A549 (cell line): Measurements from ENCODE around the gene BEST2. TPM values are rescaled to one million over a fixed set of nuclear protein-coding genes. Genes with fewer than 3 reads are reported as not detected.

Experiments
- BHLHE40 ChIP-seq: IDR thresholded peaks from 2 replicates; pipeline ENCODE4 v1.6.1; 2012; ENCODE audit warnings: low read depth, low read length, inconsistent platforms
- CBX2 ChIP-seq: fragments of 200-600 bp; sonication (generic); IDR thresholded peaks from 2 replicates; pipeline ENCODE4 v1.6.1; 2016; ENCODE audit warnings: low read depth, mild to moderate bottlenecking, borderline replicate concordance
- CBX8 ChIP-seq: fragments of 200-600 bp; sonication (generic); IDR thresholded peaks from 2 replicates; pipeline ENCODE4 v1.6.1; 2016
- CHD2 ChIP-seq: fragments of 150-350 bp; IDR thresholded peaks from 2 replicates; pipeline ENCODE4 v1.6.1; 2014; ENCODE audit warnings: low read length; ENCODE audit not compliant: partially characterized antibody
- CHD4 ChIP-seq: fragments of 200-600 bp; sonication (generic); IDR thresholded peaks from 2 replicates; pipeline ENCODE4 v1.6.1; 2016; ENCODE audit warnings: antibody characterized with exemption, mild to moderate bottlenecking, borderline replicate concordance
- EHF ChIP-seq: fragments of 250-450 bp; sonication (Bioruptor Pico); IDR thresholded peaks from 2 replicates; pipeline ENCODE4 v1.5.0; 2020; ENCODE audit warnings: mild to moderate bottlenecking
- EHMT2 ChIP-seq: fragments of 200-600 bp; sonication (generic); IDR thresholded peaks from 2 replicates; pipeline ENCODE4 v1.6.1; 2016; ENCODE audit warnings: antibody characterized with exemption, low read depth, mild to moderate bottlenecking, moderate library complexity
- ESRRA ChIP-seq: fragments of 150-350 bp; IDR thresholded peaks from 2 replicates; pipeline ENCODE4 v1.6.1; 2014; ENCODE audit warnings: mild to moderate bottlenecking, low read length, borderline replicate concordance
- FOSB ChIP-seq: fragments of 250-450 bp; sonication (Bioruptor Pico); IDR thresholded peaks from 2 replicates; pipeline ENCODE4 v1.5.0; 2020; ENCODE audit warnings: mild to moderate bottlenecking, moderate library complexity
- FOSL2 ChIP-seq, 2 experiments: fragments of 450-650 bp in 1 of 2; fragments of >200 bp in 1 of 2; sonication (Bioruptor Twin) in 1 of 2; formaldehyde crosslinking; IDR thresholded peaks; 2 replicates each; pipeline versions ENCODE4 v1.5.0 to v1.6.1; 2016 to 2020; ENCODE audit warnings: mild to moderate bottlenecking in 1 of 2, moderate library complexity in 1 of 2
- GATA3 ChIP-seq: IDR thresholded peaks from 2 replicates; pipeline ENCODE4 v1.6.1; 2012; ENCODE audit warnings: borderline replicate concordance
- HDAC2 ChIP-seq: fragments of 200-600 bp; sonication (generic); IDR thresholded peaks from 2 replicates; pipeline ENCODE4 v1.6.1; 2016
- HEYL ChIP-seq: fragments of 250-450 bp; sonication (Bioruptor Pico); IDR thresholded peaks from 2 replicates; pipeline ENCODE4 v1.8.0; 2021; ENCODE audit warnings: mild to moderate bottlenecking, moderate library complexity
- HOXA7 ChIP-seq: fragments of 250-450 bp; sonication (Bioruptor Pico); IDR thresholded peaks from 2 replicates; pipeline ENCODE4 v1.5.0; 2020; ENCODE audit warnings: mild to moderate bottlenecking, moderate library complexity
- HOXB5 ChIP-seq: fragments of 250-450 bp; sonication (Bioruptor Pico); IDR thresholded peaks from 2 replicates; pipeline ENCODE4 v1.5.0; 2020; ENCODE audit warnings: mild to moderate bottlenecking, moderate library complexity
- JUNB ChIP-seq: fragments of >200 bp; sonication (Bioruptor Twin); formaldehyde crosslinking; IDR thresholded peaks from 2 replicates; pipeline ENCODE4 v1.6.1; 2016
- KDM1A ChIP-seq: fragments of 200-600 bp; sonication (generic); IDR thresholded peaks from 2 replicates; pipeline ENCODE4 v1.6.1; 2016; ENCODE audit warnings: low read depth, mild to moderate bottlenecking
- MAFK ChIP-seq: fragments of 450-650 bp; IDR thresholded peaks from 2 replicates; pipeline ENCODE4 v1.6.1; 2014; ENCODE audit not compliant: partially characterized antibody
- NPAS2 ChIP-seq: fragments of 250-450 bp; sonication (Bioruptor Pico); IDR thresholded peaks from 2 replicates; pipeline ENCODE4 v1.8.0; 2022; ENCODE audit warnings: mild to moderate bottlenecking, moderate library complexity, borderline replicate concordance
- NR3C1 ChIP-seq: fragments of >200 bp; sonication (Bioruptor Twin); formaldehyde crosslinking; IDR thresholded peaks from 3 replicates; pipeline ENCODE4 v1.6.1; 2017
- PHF8 ChIP-seq: fragments of 200-600 bp; sonication (generic); IDR thresholded peaks from 2 replicates; pipeline ENCODE4 v1.6.1; 2016; ENCODE audit warnings: low read depth, mild to moderate bottlenecking, antibody characterized with exemption, moderate library complexity, borderline replicate concordance
- RAD21 ChIP-seq, 2 experiments: fragments of >200 bp in 1 of 2; sonication (Bioruptor Twin) in 1 of 2; formaldehyde crosslinking in 1 of 2; IDR thresholded peaks in 1 of 2; conservative IDR thresholded peaks in 1 of 2; 2 replicates in 1 of 2; 3 replicates in 1 of 2; pipeline ENCODE4 v1.6.1; 2012 to 2018; ENCODE audit warnings: inconsistent platforms in 1 of 2
- RCOR1 ChIP-seq: fragments of 150-350 bp; IDR thresholded peaks from 2 replicates; pipeline ENCODE4 v1.6.1; 2014; ENCODE audit warnings: antibody characterized with exemption, low read length, low read depth
- RNF2 ChIP-seq: fragments of 200-600 bp; sonication (generic); IDR thresholded peaks from 2 replicates; pipeline ENCODE4 v1.6.1; 2016; ENCODE audit warnings: low read depth, mild to moderate bottlenecking, antibody characterized with exemption, moderate library complexity, borderline replicate concordance
- SMC3 ChIP-seq: fragments of >200 bp; sonication (Bioruptor Twin); formaldehyde crosslinking; IDR thresholded peaks from 3 replicates; pipeline ENCODE4 v1.6.1; 2018; ENCODE audit warnings: inconsistent platforms
- TFCP2L1 ChIP-seq: fragments of 250-450 bp; sonication (Bioruptor Pico); IDR thresholded peaks from 2 replicates; pipeline ENCODE4 v1.5.0; 2021; ENCODE audit warnings: mild to moderate bottlenecking
- TP53 ChIP-seq: fragments of 250-450 bp; sonication (Bioruptor Pico); IDR thresholded peaks from 2 replicates; pipeline ENCODE4 v1.5.0; 2021; ENCODE audit warnings: mild to moderate bottlenecking, moderate library complexity
- USF2 ChIP-seq: fragments of 450-650 bp; IDR thresholded peaks from 2 replicates; pipeline ENCODE4 v1.6.1; 2014; ENCODE audit warnings: antibody characterized with exemption
- ZC3H11A ChIP-seq: fragments of 450-650 bp; IDR thresholded peaks from 2 replicates; pipeline ENCODE4 v1.6.1; 2014; ENCODE audit warnings: antibody characterized with exemption, mild to moderate bottlenecking
- ZFP36 ChIP-seq: fragments of 450-650 bp; IDR thresholded peaks from 2 replicates; pipeline ENCODE4 v1.6.1; 2014; ENCODE audit warnings: borderline replicate concordance; ENCODE audit not compliant: partially characterized antibody
- ZNF302 ChIP-seq: fragments of 250-450 bp; sonication (Bioruptor Pico); IDR thresholded peaks from 2 replicates; pipeline ENCODE4 v1.9.0; 2021; ENCODE audit warnings: inconsistent platforms, mild to moderate bottlenecking, moderate library complexity
- ZSCAN20 ChIP-seq: fragments of 250-450 bp; sonication (Bioruptor Pico); IDR thresholded peaks from 2 replicates; pipeline ENCODE4 v1.8.0; 2022; ENCODE audit warnings: mild to moderate bottlenecking, moderate library complexity
- polyA plus RNA-seq, 4 experiments: library from polyadenylated mRNA; depleted of rRNA in 3 of 4; stranded (reverse); fragments of >200 nt; fragmentation: RNase III in 1 of 4; extraction: RNeasy Plus Mini Kit Qiagen cat#74134 plus additional on column Dnase treatment in 1 of 4; gene quantifications; 2 replicates in 3 of 4; 3 replicates in 1 of 4; pipeline ENCODE4 v1.2.3, GENCODE V29; 2011 to 2017
- TF ChIP-seq, protein P1 (sequence below): IDR thresholded peaks from 2 replicates; pipeline ENCODE4 v1.6.1; 2012; ENCODE audit warnings: low read depth, borderline replicate concordance
- TF ChIP-seq, protein P2 (sequence below): IDR thresholded peaks from 2 replicates; pipeline ENCODE4 v1.6.1; 2012
- TF ChIP-seq, protein P3 (sequence below): fragments of >200 bp; sonication (Bioruptor Twin); formaldehyde crosslinking; IDR thresholded peaks from 2 replicates; pipeline ENCODE4 v1.6.1; 2016
- TF ChIP-seq, protein P4 (sequence below): fragments of 200-600 bp; sonication (generic); IDR thresholded peaks from 2 replicates; pipeline ENCODE4 v1.6.1; 2016; ENCODE audit warnings: antibody characterized with exemption, mild to moderate bottlenecking, moderate library complexity
- TF ChIP-seq, protein P5 (sequence below): fragments of >200 bp; sonication (Bioruptor Twin); formaldehyde crosslinking; IDR thresholded peaks from 3 replicates; pipeline ENCODE4 v1.6.1; 2016

BEST2 gene
- polyA plus RNA-seq, 2 of the 4 experiments (the other 2 are of a cell fraction), result not detected

- peak; percentile 70 for TF ChIP-seq PHF8
- peak; percentile 39 for TF ChIP-seq CHD2
- no peak for TF ChIP-seq ZNF302 (CRISPR knock-in tag)
- no peak for TF ChIP-seq FOSB (CRISPR knock-in tag)
- TF ChIP-seq HEYL, result no peak
- peak; percentile 80 for TF ChIP-seq HOXA7 (CRISPR knock-in tag)
- no peak for TF ChIP-seq RCOR1
- TF ChIP-seq, protein P1, sequence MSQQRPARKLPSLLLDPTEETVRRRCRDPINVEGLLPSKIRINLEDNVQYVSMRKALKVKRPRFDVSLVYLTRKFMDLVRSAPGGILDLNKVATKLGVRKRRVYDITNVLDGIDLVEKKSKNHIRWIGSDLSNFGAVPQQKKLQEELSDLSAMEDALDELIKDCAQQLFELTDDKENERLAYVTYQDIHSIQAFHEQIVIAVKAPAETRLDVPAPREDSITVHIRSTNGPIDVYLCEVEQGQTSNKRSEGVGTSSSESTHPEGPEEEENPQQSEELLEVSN, result no peak; the same call in 1 of the 2 replicates
- TF ChIP-seq HDAC2, result no peak
- TF ChIP-seq ZFP36, result no peak
- TF ChIP-seq EHMT2, result no peak
- no peak for TF ChIP-seq EHF (CRISPR knock-in tag)
- no peak for TF ChIP-seq USF2
- no peak for TF ChIP-seq ZSCAN20 (CRISPR knock-in tag)
- no peak for TF ChIP-seq CBX2
- TF ChIP-seq HOXB5, result peak; percentile 39; the same call in 1 of the 2 replicates
- TF ChIP-seq JUNB, result no peak
- TF ChIP-seq KDM1A, result no peak
- TF ChIP-seq CBX8, result no peak
- TF ChIP-seq, protein P2, sequence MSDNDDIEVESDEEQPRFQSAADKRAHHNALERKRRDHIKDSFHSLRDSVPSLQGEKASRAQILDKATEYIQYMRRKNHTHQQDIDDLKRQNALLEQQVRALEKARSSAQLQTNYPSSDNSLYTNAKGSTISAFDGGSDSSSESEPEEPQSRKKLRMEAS, result peak; percentile 63
- no peak for TF ChIP-seq BHLHE40
- TF ChIP-seq RNF2, result no peak
- peak; percentile 96 for TF ChIP-seq TFCP2L1 (CRISPR knock-in tag)
- TF ChIP-seq, protein P3, sequence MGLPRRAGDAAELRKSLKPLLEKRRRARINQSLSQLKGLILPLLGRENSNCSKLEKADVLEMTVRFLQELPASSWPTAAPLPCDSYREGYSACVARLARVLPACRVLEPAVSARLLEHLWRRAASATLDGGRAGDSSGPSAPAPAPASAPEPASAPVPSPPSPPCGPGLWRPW, result no peak
- TF ChIP-seq TP53 (CRISPR knock-in tag), result no peak
- no peak for TF ChIP-seq SMC3
- no peak for TF ChIP-seq NR3C1
- TF ChIP-seq ESRRA, result no peak
- TF ChIP-seq ZC3H11A, result no peak
- no peak; a peak in 1 of 5 replicates for TF ChIP-seq RAD21 (conservative IDR thresholded peaks at IDR 0.05 in 1 of 2, IDR thresholded peaks at IDR 0.05 in 1 of 2)
- TF ChIP-seq MAFK, result no peak
- TF ChIP-seq, protein P4, sequence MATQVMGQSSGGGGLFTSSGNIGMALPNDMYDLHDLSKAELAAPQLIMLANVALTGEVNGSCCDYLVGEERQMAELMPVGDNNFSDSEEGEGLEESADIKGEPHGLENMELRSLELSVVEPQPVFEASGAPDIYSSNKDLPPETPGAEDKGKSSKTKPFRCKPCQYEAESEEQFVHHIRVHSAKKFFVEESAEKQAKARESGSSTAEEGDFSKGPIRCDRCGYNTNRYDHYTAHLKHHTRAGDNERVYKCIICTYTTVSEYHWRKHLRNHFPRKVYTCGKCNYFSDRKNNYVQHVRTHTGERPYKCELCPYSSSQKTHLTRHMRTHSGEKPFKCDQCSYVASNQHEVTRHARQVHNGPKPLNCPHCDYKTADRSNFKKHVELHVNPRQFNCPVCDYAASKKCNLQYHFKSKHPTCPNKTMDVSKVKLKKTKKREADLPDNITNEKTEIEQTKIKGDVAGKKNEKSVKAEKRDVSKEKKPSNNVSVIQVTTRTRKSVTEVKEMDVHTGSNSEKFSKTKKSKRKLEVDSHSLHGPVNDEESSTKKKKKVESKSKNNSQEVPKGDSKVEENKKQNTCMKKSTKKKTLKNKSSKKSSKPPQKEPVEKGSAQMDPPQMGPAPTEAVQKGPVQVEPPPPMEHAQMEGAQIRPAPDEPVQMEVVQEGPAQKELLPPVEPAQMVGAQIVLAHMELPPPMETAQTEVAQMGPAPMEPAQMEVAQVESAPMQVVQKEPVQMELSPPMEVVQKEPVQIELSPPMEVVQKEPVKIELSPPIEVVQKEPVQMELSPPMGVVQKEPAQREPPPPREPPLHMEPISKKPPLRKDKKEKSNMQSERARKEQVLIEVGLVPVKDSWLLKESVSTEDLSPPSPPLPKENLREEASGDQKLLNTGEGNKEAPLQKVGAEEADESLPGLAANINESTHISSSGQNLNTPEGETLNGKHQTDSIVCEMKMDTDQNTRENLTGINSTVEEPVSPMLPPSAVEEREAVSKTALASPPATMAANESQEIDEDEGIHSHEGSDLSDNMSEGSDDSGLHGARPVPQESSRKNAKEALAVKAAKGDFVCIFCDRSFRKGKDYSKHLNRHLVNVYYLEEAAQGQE, result peak; percentile 61
- TF ChIP-seq GATA3, result peak; percentile 74; the same call in 1 of the 2 replicates
- TF ChIP-seq, protein P5, sequence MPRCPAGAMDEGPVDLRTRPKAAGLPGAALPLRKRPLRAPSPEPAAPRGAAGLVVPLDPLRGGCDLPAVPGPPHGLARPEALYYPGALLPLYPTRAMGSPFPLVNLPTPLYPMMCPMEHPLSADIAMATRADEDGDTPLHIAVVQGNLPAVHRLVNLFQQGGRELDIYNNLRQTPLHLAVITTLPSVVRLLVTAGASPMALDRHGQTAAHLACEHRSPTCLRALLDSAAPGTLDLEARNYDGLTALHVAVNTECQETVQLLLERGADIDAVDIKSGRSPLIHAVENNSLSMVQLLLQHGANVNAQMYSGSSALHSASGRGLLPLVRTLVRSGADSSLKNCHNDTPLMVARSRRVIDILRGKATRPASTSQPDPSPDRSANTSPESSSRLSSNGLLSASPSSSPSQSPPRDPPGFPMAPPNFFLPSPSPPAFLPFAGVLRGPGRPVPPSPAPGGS, result peak; percentile 97
- TF ChIP-seq FOSL2 (IDR thresholded peaks at IDR 0.05), result no peak
- TF ChIP-seq FOSL2 (CRISPR knock-in tag; IDR thresholded peaks at IDR 0.05), result peak; percentile 43
- TF ChIP-seq CHD4, result no peak
- TF ChIP-seq NPAS2 (CRISPR knock-in tag), result no peak
Observed at GRCh38 chr19:12791345-12792050, 39.9 kb downstream of the BEST2 start, which contains the start of gene JUNB (continued).
